Measurements from ENCODE around the gene KLF4.

DNA sequence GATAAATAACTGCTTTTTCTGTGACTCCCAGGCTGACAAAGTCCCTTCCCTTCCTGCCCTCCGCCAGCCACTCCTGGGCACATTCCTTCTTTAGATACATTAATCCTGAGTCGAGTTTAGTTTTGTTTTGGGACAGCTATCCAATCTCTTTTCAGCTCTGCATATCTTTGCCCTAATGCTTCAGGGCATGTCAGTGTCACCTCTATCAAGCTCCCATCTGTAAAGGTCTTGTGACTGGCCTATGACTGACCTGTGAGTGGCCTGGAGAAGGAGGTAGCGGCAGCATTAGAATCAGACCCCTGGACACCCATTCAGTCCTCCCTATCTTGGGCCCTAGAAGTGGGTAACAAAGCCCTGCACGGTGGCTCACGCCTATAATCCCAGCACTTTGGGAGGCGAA, 34.0 kb upstream of the KLF4 start:
- no peak for TF ChIP-seq CTCF (IDR thresholded peaks at IDR 0.05)
- no peak for TF ChIP-seq EP300 (IDR thresholded peaks at IDR 0.05)
